ENCODE results near the gene PIP5K1B. TPM values are rescaled to one million over a fixed set of nuclear protein-coding genes. Genes with fewer than 3 reads are reported as not detected.
"Not testable (repeated sequence)": the region's sequence is repeated elsewhere in the genome, so short reads cannot be mapped to it uniquely, and the experiment has no call there.

The PIP5K1B gene
- total RNA-seq, 1 donor from 2014 or later = not detected

DNA sequence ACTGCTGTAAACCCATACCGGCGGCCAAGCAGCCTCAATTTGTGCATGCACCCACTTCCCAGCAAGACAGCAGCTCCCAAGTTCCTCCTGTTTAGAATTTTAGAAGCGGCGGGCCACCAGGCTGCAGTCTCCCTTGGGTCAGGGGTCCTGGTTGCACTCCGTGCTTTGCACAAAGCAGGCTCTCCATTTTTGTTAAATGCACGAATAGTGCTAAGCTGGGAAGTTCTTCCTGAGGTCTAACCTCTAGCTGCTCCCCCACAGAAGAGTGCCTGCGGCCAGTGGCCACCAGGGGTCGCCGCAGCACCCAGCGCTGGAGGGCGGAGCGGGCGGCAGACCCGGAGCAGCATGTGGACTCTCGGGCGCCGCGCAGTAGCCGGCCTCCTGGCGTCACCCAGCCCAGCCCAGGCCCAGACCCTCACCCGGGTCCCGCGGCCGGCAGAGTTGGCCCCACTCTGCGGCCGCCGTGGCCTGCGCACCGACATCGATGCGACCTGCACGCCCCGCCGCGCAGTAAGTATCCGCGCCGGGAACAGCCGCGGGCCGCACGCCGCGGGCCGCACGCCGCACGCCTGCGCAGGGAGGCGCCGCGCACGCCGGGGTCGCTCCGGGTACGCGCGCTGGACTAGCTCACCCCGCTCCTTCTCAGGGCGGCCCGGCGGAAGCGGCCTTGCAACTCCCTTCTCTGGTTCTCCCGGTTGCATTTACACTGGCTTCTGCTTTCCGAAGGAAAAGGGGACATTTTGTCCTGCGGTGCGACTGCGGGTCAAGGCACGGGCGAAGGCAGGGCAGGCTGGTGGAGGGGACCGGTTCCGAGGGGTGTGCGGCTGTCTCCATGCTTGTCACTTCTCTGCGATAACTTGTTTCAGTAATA, 330.6 kb downstream of the PIP5K1B start, which contains the start of gene FXN:
FXN (plus strand) TSS at position 315 of the 871 bp plus-strand sequence; CDS start at position 346, 31 bp downstream.
- peak; percentile 91 for DNase-seq

DNA sequence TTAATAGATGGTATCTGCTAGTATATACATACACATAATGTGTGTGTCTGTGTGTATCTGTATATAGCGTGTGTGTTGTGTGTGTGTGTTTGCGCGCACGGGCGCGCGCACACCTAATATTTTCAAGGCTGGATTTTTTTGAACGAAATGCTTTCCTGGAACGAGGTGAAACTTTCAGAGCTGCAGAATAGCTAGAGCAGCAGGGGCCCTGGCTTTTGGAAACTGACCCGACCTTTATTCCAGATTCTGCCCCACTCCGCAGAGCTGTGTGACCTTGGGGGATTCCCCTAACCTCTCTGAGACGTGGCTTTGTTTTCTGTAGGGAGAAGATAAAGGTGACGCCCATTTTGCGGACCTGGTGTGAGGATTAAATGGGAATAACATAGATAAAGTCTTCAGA, 331.3 kb downstream of the PIP5K1B start:
- peak; percentile 33 for DNase-seq

DNA sequence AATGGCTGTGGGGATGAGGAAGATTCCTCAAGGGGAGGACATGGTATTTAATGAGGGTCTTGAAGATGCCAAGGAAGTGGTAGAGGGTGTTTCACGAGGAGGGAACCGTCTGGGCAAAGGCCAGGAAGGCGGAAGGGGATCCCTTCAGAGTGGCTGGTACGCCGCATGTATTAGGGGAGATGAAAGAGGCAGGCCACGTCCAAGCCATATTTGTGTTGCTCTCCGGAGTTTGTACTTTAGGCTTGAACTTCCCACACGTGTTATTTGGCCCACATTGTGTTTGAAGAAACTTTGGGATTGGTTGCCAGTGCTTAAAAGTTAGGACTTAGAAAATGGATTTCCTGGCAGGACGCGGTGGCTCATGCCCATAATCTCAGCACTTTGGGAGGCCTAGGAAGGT, 331.8 kb downstream of the PIP5K1B start:
- DNase-seq = peak; percentile 13

DNA sequence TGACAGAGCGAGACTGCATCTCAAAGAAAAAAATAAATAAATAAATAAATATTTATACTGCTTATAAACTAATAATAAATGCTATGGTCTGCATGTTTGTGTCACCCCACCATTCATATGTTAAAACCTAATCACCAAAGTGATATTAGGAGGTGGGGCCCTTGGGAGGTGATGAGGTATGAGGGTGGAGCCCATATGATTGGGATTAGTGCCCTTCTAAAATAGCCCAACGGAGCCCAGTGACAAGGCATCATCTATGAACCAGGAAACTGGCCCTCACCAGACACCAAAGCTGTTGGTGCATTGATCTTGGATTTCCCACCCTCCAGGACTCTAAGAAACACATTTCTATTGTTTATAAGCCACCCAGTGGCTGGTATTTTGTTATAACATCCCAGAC, 335.6 kb downstream of the PIP5K1B start:
- DNase-seq = no peak

DNA sequence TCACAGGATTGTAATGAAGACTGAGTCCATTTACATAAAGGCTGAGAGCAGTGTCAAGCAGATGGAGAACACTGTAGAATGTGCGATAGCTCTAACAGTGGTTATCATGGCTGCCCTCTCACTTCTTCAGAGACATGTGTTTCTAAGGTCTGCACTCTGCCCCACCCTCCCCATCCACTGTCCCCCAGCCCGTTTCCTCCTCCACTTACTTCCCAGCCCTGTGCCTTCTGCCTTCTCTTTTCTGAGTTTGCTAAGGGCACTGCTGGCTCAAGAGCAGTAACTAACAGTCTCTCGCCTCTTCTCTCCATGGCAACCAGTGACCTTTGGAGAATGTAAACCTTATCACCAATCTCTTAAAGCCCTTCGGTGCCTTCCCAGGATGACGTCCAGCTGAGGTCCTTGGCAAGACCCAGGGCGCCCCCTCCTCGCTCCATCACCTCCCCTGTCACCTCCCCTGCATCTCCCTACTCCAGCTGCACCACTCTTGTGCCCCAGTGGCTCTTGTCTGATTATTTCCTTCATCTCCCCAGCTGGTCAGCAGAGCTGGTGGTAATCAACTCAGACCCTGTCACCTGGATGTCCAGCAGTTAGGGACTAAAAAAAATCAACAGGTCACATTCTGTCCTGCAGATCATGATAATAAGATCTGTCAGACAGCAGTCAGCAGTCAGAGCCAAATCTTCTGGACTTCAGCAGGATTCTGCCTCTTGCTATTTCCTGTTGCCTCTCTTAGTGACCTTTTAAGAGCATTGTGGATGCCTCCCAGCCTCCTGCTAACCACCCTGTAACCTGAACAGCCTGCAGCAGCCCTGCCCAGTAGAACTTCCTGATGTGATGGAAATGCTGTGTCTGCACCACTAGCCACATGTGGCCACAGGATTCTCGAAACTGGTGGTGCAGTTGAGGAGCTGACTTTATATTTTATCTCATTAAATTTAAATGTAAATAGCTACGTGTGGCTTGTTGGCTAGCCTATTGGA, 339.5 kb downstream of the PIP5K1B start:
- peak; percentile 56 for DNase-seq

DNA sequence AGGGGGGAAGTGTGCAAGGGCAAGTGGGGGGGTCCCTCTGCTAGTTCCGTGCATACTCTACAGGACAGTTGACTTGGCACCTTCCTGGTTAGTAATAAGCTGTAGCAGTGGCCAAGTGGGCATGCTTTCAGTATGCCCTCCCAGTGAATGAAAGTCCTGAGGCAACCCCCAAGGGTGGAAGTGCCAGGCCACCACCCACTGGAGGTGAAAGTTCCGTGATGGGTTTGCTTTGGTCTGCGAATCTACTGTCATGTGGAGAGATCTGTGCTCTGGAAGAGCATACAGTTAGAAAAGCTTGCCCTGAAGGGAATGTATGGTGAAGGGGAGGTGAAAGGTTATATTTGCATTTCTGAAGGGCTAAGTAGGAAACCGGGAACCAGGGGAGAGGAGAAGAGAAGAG, 340.8 kb downstream of the PIP5K1B start:
- no peak for DNase-seq

DNA sequence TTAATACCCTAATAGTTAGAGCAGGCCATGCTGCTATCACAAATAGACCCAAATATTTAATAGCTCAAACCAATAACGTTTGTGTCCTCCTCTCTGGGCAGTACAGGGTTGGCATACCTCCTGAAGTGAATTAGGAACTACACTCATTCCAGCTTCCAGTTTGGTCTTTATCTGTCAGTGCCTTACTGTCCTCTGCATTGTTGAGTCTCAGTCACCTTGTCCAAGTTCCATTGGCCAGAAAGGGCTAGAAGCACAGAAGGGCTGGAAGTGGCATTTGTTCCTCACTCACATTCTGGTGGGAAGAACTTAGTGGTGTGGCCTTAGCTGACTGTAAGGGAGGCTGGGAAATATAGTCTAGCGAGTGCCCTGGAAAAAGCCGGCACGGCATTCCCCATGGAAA, 341.7 kb downstream of the PIP5K1B start:
- no peak for DNase-seq

DNA sequence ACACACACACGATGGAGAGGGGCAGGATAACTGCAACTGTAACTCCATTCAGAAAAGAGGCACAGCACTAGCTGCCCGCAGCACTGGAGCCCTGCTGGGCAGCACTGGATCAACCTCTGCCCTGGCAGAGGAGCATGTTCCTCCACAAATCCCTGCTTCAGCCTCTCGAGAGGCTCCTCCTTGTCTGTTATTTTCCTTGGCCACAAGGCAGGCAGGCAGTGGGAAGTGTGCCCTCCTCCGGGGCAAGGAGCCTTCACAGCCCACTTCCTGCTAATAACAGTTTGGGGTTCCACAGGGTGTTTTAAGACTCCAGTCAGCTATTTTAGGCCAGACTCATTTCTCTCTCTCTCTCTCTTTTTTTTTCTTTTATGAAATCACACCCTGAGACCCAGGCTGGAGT, 342.3 kb downstream of the PIP5K1B start:
- DNase-seq = no peak

DNA sequence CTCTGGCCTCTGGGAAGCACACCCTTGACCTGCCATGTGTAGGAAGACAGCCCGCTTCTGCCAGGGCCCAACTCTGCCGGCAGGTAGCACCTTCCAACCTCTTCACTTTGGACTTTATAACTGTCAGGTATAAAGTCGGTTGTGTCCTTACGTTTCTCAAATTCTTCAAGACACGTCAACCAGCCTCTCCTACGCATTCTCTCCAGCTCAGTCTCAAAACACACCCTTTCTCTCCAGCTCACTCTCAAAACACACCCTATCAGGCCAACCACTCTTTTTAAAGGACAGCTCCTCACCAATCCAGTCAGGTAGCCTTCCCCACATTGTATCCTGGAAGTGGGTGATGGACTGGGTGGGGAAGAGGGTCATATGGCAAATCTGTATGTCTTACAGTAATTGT, 344.1 kb downstream of the PIP5K1B start:
- DNase-seq = no peak

DNA sequence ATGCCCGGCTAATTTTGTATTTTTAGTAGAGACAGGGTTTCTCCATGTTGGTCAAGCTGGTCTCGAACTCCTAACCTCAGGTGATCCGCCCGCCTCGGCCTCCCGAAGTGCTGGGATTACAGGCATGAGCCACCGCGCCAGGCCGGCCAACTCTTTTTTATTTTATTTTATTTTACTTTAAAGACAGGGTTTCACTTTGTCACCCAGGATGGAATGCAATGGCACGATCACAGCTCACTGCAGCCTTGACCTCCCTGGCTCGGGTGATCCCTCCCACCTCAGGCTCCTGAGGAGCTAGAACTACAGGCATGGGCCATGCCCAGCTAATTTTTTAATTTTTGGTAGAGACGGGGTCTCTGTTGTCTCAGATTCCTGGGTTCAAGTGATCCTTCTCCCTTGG, 345.9 kb downstream of the PIP5K1B start:
- DNase-seq = not testable (repeated sequence)

DNA sequence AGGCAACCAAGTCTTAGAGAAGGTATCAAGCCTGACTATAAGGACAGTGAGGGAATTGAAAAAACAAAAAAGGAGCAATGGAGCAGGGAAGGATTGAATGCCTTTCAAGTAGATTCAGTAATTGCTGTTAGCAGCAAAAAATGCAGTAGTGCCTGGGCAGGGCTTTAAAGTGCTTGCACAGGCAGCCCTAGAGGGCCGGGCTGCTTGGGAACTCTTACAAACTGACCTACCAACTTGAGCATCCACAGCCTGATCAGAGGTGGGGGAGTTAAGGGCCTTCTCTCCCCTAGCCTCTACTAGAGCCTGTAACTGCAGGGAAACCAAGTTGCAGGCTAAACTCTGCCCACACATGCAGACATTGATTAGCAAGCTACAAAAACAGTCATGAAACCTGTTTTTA, 349.9 kb downstream of the PIP5K1B start:
- no peak for DNase-seq

DNA sequence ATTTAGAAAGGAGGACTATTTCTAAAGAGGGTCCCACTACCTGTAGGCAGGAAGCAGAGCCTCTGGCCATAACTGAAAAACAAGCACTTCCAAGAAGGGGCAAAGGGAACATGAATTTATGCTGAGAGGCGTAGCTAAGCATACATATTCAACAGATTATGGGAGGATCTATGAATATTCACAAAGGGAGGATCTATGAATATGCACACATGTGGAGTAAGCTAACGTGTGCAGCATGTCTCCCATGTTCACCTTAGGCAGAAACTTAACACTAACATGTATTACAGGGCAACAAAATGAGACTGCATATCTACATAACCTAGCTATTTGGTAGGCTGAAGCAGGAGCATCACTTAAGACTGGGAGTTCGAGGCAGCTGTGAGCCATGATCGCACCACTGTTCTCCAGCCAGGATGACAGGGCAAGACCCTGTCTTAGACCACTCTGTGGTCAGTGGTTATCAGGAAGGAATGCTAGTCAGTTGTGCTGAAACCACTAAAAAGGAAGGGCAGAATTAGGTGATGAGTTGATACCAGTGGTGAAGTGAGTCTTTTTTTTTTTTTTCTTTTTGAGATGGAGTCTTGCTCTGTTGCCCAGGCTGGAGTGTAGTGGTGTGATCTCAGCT, 351.3 kb downstream of the PIP5K1B start:
- no peak for DNase-seq

DNA sequence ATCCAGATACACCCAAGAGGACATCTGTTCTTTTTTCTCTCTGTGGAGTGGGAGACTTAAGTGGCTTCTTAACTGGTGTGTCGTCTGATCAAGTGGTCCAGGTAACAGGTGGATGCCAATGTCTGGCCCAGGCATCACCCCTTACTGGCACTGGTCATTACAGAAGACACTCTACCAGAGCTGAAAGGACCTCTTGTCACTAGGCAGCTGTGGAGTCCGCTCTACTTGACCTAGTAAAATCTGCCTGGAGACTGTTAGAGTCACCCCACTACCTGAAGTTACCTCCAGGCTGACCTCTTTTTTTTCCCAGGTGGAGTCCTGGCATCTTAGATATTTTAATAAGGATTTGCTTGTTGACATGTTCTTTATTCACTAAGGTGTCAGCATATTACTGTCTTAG, 353.1 kb downstream of the PIP5K1B start:
- no peak for DNase-seq

Other genes starting within 250 kb of the PIP5K1B start
- gene TMEM252, start 164.4 kb upstream of the PIP5K1B start, total RNA-seq = 0.51 TPM in 1 of 2 replicates, not detected in the other